GM12874 (cell line): ENCODE data around the gene PELI2.

Experiments
- TF ChIP-seq, protein P1 (sequence below): IDR thresholded peaks from 2 replicates; pipeline ENCODE4 v1.5.1; 2011; ENCODE audit warnings: low read depth, mild to moderate bottlenecking, control low read depth, low read length, moderate library complexity; ENCODE audit not compliant: insufficient read depth

PELI2 gene

DNA sequence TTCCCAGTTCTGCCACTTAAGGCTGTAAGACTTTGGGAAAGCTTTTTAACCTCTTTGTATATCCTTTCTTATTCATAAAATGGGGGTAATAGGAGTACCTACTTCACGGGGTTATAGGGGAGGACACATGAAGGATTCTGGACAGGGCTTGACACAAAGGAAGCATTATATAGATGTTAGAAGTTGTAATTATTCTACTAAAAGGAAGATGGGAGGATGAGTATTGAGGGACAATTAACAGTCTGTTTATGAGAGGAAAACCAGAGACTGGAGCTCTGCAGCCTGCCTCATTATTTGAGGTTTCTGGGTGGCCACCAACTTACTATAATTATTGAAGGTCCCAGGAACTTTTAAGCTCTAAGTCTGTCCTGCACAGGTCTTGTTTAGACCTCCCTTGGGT is 34.0 kb downstream of the PELI2 start:
- TF ChIP-seq, protein P1, sequence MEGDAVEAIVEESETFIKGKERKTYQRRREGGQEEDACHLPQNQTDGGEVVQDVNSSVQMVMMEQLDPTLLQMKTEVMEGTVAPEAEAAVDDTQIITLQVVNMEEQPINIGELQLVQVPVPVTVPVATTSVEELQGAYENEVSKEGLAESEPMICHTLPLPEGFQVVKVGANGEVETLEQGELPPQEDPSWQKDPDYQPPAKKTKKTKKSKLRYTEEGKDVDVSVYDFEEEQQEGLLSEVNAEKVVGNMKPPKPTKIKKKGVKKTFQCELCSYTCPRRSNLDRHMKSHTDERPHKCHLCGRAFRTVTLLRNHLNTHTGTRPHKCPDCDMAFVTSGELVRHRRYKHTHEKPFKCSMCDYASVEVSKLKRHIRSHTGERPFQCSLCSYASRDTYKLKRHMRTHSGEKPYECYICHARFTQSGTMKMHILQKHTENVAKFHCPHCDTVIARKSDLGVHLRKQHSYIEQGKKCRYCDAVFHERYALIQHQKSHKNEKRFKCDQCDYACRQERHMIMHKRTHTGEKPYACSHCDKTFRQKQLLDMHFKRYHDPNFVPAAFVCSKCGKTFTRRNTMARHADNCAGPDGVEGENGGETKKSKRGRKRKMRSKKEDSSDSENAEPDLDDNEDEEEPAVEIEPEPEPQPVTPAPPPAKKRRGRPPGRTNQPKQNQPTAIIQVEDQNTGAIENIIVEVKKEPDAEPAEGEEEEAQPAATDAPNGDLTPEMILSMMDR = no peak

DNA sequence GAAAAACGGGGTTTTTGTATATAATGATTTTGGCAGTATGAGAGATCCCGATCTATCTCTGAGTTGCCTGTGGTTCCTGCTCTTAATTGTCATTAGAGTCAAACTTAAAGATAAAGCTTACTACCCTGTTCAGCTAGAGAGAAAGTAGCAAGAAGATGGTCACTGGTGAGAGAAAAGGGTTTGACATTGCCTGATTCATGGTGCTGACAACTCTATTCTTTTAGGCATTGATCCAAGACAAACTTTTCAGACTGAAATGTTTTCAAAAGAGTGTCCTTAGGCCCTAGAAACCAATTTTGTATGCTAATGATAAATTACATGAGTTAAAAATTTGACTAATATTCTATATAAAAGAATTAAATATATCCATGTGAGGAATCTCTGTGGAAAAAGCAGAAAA is 35.1 kb downstream of the PELI2 start:
- TF ChIP-seq, protein P1 = no peak

DNA sequence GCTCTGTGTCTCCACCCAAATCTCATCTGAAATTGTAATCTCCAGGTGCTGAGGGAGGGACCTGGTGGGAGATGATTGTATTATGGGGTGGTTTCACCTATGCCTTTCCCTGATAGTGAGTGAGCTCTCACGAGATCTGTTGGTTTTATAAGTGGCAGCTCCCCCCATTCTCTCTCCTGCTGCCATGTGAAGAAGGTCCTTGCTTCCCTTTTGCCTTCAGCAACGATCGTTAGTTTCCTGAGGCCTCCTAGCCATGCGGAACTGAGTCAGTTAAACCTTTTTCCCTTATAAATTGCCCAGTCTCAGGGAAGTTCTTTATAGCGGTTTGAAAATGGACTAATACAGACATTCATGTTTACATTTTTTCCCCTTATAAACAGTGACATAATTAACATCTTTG is 36.1 kb downstream of the PELI2 start:
- TF ChIP-seq, protein P1 = no peak

DNA sequence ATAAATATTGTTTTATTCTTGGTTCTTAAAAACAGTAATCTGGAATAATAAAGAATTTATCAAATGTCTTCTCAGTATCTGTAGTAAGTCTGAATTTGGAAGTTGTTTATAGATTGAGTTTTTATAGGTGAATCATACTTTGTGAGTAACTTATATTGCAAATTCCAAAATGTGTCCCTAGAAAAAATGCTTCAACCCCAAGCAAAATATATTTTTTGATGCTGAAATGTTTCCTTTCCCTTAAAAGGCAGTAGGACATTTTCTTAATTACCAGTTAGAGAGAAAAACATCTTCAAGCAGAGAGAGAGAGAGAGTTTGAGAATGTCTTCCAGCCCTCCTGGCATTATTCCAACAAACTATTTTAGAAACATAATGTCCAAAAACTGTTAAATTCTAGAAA is 37.9 kb downstream of the PELI2 start:
- TF ChIP-seq, protein P1 = no peak

DNA sequence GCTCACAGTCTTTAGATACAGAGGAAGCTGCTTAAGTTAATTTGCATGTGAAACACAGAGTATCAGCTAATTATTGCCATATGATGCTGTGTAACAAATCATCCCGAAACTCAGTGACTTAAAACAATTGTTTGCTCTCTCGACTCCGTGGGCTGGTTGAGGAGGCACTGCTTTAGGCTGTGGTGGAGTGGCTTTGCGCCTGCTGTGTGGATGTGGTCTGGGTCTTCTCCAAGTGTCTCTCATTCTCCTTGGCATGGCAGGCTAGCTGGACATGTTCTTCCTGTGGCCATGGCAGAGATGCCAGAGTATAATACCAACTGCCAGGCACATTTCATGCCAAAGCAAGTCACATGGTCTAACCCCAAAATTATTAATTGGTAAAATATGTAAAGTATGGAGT is 40.9 kb downstream of the PELI2 start:
- TF ChIP-seq, protein P1 = no peak

DNA sequence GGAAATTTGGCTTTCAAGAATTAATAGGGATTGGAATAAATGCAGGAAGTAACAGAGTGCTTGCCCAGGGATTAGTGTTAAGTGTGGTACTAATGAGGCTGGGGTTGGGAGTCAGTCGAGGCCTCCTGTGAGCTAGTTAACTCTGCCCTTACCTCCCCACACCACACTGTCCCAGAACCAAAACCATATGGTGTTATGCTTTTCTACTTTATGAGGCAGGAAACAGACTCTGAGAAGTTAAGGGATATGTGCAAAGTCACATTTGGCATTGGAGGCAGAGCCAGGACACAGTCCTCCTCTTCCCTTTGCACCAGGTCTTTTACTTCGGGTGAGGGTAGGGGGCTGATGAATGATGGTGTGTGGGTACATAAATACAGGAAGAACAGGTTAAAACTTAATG is 41.9 kb downstream of the PELI2 start:
- TF ChIP-seq, protein P1 = no peak

DNA sequence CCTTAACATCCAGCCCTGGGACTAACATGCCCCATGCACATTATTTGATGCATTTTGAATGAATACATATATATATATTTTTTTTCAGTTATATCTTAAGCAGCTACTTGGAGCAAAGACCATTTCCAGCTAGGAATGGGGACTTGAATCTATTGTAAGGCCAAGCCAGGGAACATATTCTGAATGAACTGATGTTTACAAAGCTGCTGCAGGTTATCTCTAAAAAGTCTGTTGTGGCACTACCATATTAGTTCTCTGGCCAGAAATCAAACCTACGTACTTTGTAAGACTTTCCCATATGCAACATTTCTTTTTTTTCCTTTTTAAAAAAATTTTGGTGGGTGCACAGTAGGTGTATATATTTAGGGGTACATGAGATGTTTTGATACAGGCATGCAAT is 43.4 kb downstream of the PELI2 start:
- TF ChIP-seq, protein P1 = no peak

DNA sequence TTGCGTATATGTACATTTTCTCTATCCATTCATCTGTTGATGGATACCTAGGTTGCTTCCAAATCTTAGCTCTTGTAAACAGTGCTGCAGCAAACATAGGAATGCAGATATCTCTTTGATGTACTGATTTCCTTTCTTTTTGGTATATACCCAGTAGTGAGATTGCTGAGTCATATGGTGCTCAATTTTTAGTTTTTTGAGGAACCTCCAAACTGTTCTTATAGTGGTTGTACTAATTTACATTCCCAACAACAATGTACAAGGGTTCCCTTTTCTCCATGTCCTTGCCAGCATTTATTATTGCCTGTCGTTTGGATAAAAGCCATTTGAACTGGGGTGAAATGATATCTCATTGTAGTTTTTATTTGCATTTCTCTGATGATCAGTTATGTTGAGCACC is 44.3 kb downstream of the PELI2 start:
- TF ChIP-seq, protein P1 = no peak
